Posterior vena cava (tissue), 2 donors: Measurements from ENCODE around the gene CKLF. TPM values are rescaled to one million over a fixed set of nuclear protein-coding genes. Genes with fewer than 3 reads are reported as not detected.
"Not testable (repeated sequence)": the region's sequence is repeated elsewhere in the genome, so short reads cannot be mapped to it uniquely, and the experiment has no call there.

Experiments
- DNase-seq: peaks from one replicate; pipeline ENCODE4 v3.0.0-alpha.2; 2020; ENCODE audit warnings: low spot score
- intact Hi-C, 2 donors: fragments of 100-400 bp; cut with DNase I; formaldehyde crosslinking; loops; one replicate each; pipeline versions ENCODE4 v1.14.1 to v1.14.2; 2022 to 2023
- total RNA-seq, 2 donors: library from RNA; stranded (reverse); fragmentation: NEBNext Ultra II Directional; extraction: Animal tissue kit (Norgen Biotek cat#: 25700); gene quantifications; one replicate each; pipeline ENCODE4 v1.2.1, GENCODE V29; 2021
- donor health status: DM: yes; HTN: yes; CAD: no.
- donor health status: DM: yes; HTN: yes; CAD: no.

The CKLF gene
- total RNA-seq, 2 donors from 2014 or later, result 22.0 to 25.4 TPM

- intact Hi-C loops, result loop anchor here (5.0 to 10.0 kb wide), 4 partner anchors 191 to 266 kb away; no protein-coding TSS in a partner anchor
- DNase-seq, result peak; percentile 94
Observed at GRCh38 chr16:66608241-66609138, 56.1 kb downstream of the CKLF start.

DNA sequence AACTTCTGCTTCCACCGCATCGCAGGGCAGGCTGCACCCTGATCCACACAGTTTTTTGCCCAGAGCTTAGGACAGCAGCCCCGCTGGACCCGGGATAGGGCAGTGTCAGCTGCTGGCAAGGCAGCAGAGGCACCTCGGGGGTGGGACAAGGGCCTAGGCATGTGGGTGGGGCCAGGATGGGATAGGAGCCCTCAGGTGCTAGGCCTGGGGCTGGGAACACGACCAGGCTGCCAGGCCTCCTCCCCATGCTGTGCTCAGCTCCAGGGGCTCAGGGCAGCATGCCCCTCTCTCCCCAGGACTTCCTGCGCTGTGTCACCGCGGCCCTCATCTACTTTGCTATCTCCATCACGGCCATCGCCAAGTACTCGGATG, 56.7 kb downstream of the CKLF start:
- intact Hi-C loops, result loop anchor here (5.0 to 10.0 kb wide), 4 partner anchors 192 to 266 kb away; no protein-coding TSS in a partner anchor
- no peak for DNase-seq

GRCh38 chr16:66610111-66610820, 57.9 kb downstream of the CKLF start:
- intact Hi-C loops, result no loop called here
- peak; percentile 63 for DNase-seq

DNA sequence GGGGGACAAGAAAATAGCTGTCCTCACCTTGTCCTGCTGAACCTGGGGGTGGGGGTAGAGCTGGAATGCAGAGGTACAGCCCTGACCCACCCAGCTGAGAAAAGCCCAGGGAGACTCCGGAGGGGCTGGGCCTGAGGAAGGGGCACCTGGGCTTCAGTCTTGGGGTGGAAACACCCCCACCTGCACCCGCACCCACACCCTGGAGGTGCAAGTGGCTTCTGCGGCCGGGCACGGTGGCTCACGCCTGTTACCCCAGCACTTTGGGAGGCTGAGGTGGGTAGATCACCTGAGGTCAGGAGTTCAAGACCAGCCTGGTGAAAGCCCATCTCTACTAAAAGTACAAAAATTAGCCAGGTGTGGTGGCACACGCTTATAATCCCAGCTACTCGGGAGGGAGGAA, 59.5 kb downstream of the CKLF start:
- DNase-seq, result peak; percentile 76
- intact Hi-C loops, result not testable (repeated sequence)

DNA sequence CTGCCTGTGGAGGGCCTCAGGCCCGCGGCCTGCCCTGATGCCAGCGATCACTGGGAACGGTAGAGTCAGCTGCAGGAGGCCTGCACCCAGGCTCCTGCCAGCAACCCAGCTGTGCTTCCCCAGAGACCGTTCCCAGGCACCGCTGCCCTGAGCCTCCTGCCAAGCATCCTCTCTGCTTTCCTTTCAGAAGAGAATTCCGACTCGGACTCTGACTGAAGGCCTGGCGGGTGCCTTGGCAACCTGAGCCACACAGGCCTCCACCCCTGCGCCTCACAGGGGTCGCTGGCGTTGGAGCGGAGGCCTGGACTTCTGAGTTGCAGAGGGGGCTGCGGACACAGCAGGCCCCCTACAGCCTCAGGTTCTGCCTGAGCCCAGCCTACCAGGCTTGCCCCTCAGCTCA, 60.0 kb downstream of the CKLF start:
- intact Hi-C loops, result no loop called here
- DNase-seq, result peak; percentile 65

DNA sequence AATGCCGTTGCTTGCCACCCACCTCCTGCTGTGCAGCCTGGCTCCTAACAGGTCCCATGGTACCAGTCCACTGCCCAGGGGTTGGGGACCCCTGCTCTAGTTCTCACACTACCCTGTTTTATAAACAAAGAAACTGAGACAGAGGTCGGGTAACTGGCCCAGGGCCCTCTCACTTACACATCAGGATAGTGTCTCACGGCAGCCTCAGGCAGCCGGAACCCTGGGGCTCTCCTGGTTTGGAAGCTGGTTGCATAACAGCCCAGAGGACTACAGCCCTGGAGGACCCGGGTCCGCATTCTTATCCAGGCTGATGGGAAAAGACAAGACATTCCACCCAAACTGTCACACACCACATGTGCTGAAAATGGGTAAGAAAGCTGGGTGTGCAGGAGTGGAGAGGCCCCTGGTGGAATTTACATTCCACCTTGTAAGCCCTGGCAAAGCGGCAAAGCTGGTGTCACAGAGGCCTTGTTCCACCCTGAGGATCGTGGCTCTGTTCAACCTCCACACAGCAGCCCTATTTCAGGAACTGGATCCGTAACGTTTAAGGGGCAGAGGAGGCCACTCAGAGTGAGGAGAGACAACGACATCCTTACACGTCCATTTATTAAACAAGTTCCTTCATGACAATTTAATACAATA, 61.9 kb downstream of the CKLF start:
- peak; percentile 60 for DNase-seq
- intact Hi-C loops, result no loop called here

Other genes with a start within 250 kb of the CKLF start
- gene CDH5, start 185.9 kb upstream of the CKLF start, total RNA-seq, result 10 to 100 TPM; 43.1 to 50.2 TPM
- under 1 TPM; 0.42 to 0.48 TPM for gene BEAN1, start 125.3 kb upstream of the CKLF start, total RNA-seq
- gene TK2, start 2.5 kb upstream of the CKLF start, total RNA-seq, result 10 to 100 TPM; 23.6 to 37.2 TPM
- 1 to 10 TPM; 2.1 to 3.1 TPM for gene CMTM1, start 13.9 kb downstream of the CKLF start, total RNA-seq
- under 1 TPM in 1 of 2 donors, not detected in 1; 0.38 TPM for gene CMTM2, start 26.9 kb downstream of the CKLF start, total RNA-seq
- gene CMTM3, start 52.1 kb downstream of the CKLF start, total RNA-seq, result 10 to 100 TPM; 25.8 to 29.7 TPM
- 10 to 100 TPM; 14.8 to 15.0 TPM for gene CMTM4, start 144.2 kb downstream of the CKLF start, total RNA-seq
- gene DYNC1LI2, start 199.0 kb downstream of the CKLF start, total RNA-seq, result 100 to 1,000 TPM; 159 to 192 TPM
- gene TERB1, start 249.0 kb downstream of the CKLF start, total RNA-seq, result under 1 TPM in 1 of 2 donors, not detected in 1; 0.28 TPM